Stomach (tissue), 4 donors: ENCODE data around the gene SUPT3H.

ENCODE experiments used
- POLR2A ChIP-seq, 4 donors: fragments of 450-650 bp; IDR thresholded peaks; one replicate each; pipeline ENCODE4 v1.6.1; 2016; ENCODE audit warnings: antibody characterized with exemption in 4 of 4, control low read depth in 2 of 4, mild to moderate bottlenecking in 1 of 4, moderate library complexity in 1 of 4
- POLR2AphosphoS5 ChIP-seq, 3 donors: sonication (generic); formaldehyde crosslinking; IDR thresholded peaks; one replicate each; pipeline ENCODE4 v1.6.1; 2016; ENCODE audit warnings: antibody characterized with exemption in 3 of 3
- TF ChIP-seq, protein P1 (sequence below), 7 experiments: fragments of 450-650 bp in 4 of 7; fragments of 200-600 bp in 3 of 7; sonication (generic) in 3 of 7; IDR thresholded peaks; one replicate each; pipeline ENCODE4 v1.5.1; 2016 to 2019; ENCODE audit warnings: antibody characterized with exemption in 7 of 7, control low read depth in 2 of 7, mild to moderate bottlenecking in 1 of 7

DNA sequence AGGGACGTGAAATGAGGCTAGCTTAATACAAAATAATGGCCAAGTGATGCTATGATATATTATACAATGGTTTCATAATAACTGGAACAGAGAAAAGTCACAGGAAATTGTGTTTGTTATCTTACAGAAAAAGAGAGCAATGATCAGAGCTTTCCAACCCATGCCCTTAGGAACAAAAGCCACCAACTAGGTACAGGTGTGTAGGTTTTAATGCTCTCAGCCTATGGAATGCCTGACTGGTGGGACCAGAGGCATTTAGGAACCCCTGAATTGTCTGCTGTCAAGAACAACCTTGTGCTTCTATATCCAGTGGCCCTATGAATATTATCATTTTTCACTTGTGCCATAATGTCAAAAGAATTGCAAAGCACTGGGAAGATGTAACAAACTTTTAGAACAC is 182.6 kb downstream of the SUPT3H start:
- TF ChIP-seq, protein P1, sequence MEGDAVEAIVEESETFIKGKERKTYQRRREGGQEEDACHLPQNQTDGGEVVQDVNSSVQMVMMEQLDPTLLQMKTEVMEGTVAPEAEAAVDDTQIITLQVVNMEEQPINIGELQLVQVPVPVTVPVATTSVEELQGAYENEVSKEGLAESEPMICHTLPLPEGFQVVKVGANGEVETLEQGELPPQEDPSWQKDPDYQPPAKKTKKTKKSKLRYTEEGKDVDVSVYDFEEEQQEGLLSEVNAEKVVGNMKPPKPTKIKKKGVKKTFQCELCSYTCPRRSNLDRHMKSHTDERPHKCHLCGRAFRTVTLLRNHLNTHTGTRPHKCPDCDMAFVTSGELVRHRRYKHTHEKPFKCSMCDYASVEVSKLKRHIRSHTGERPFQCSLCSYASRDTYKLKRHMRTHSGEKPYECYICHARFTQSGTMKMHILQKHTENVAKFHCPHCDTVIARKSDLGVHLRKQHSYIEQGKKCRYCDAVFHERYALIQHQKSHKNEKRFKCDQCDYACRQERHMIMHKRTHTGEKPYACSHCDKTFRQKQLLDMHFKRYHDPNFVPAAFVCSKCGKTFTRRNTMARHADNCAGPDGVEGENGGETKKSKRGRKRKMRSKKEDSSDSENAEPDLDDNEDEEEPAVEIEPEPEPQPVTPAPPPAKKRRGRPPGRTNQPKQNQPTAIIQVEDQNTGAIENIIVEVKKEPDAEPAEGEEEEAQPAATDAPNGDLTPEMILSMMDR (IDR thresholded peaks at IDR 0.05) = no peak
- no peak for TF ChIP-seq POLR2AphosphoS5 (IDR thresholded peaks at IDR 0.05)
- no peak for TF ChIP-seq POLR2A (IDR thresholded peaks at IDR 0.05)
